ENCODE data around the gene DLG5.

- TF ChIP-seq CTCF (IDR thresholded peaks at IDR 0.05): no peak
- TF ChIP-seq CHD2 (IDR thresholded peaks at IDR 0.05; ENCODE audit: low read length, partially characterized antibody): no peak
- TF ChIP-seq REST (IDR thresholded peaks at IDR 0.05): no peak
- TF ChIP-seq POLR2A (IDR thresholded peaks at IDR 0.05; ENCODE audit: low read length): no peak
- no peak for TF ChIP-seq MAX (IDR thresholded peaks at IDR 0.05)
- no peak for TF ChIP-seq USF2 (IDR thresholded peaks at IDR 0.05)
- no peak for TF ChIP-seq MYC (IDR thresholded peaks at IDR 0.05; ENCODE audit: borderline replicate concordance, low read length)
- TF ChIP-seq RAD21 (conservative IDR thresholded peaks at IDR 0.05 in 1 of 2, IDR thresholded peaks at IDR 0.05 in 1 of 2): no peak
- no peak for TF ChIP-seq EP300 (IDR thresholded peaks at IDR 0.05)
- no peak for TF ChIP-seq KDM1A (IDR thresholded peaks at IDR 0.05; ENCODE audit: low read depth)
Measured at GRCh38 chr10:77796311-77796915, 130.1 kb downstream of the DLG5 start.

Measured in A549 (cell line).